Ascending aorta (tissue), 2 donors: ENCODE data around the gene ASXL2. TPM values are rescaled to one million over a fixed set of nuclear protein-coding genes. Genes with fewer than 3 reads are reported as not detected.
A peak's percentile ranks its signal among the peaks of the same experiment; 100 is the strongest.

ENCODE experiments used
- DNase-seq, 2 donors: peaks; one replicate each; pipeline ENCODE4 v3.0.0-alpha.2; 2019; ENCODE audit warnings: low spot score in 2 of 2
- H3K27ac ChIP-seq, 2 donors: fragments of 200-600 bp; sonication (generic); one replicate each; pipeline ENCODE4 v1.5.1; 2016 to 2017; ENCODE audit warnings: mild to moderate bottlenecking in 1 of 2
- H3K27me3 ChIP-seq: fragments of 200-600 bp; sonication (generic); one replicate; pipeline ENCODE4 v1.5.1; 2017
- H3K36me3 ChIP-seq, 2 donors: fragments of 200-600 bp; sonication (generic); one replicate each; pipeline ENCODE4 v1.5.1; 2016
- H3K4me1 ChIP-seq, 2 donors: fragments of 200-600 bp; sonication (generic); one replicate each; pipeline ENCODE4 v1.5.1; 2016 to 2017; ENCODE audit warnings: mild to moderate bottlenecking in 1 of 2
- H3K4me3 ChIP-seq, 2 donors: fragments of 200-600 bp; sonication (generic); one replicate each; pipeline ENCODE4 v1.5.1; 2016 to 2017; ENCODE audit warnings: mild to moderate bottlenecking in 1 of 2
- H3K9me3 ChIP-seq, 2 donors: fragments of 200-600 bp; sonication (generic); one replicate each; pipeline ENCODE4 v1.5.1; 2016
- intact Hi-C: fragments of 100-400 bp; cut with DNase I; formaldehyde crosslinking; loops from one replicate; pipeline ENCODE4 v1.15.1; 2023
- total RNA-seq: library from RNA; depleted of rRNA; stranded (reverse); fragments of >200 nt; gene quantifications from one replicate; pipeline ENCODE4 v1.1.0, GENCODE V29; 2016
- TF ChIP-seq, protein P1 (sequence below), 3 experiments: fragments of 200-600 bp in 2 of 3; fragments of 450-650 bp in 1 of 3; sonication (generic) in 2 of 3; IDR thresholded peaks; one replicate each; pipeline ENCODE4 v1.5.1; 2016 to 2019; ENCODE audit warnings: antibody characterized with exemption in 3 of 3, mild to moderate bottlenecking in 1 of 3, moderate library complexity in 1 of 3

ASXL2 gene
- total RNA-seq, 1 donor from 2014 or later = 8.7 TPM

DNA sequence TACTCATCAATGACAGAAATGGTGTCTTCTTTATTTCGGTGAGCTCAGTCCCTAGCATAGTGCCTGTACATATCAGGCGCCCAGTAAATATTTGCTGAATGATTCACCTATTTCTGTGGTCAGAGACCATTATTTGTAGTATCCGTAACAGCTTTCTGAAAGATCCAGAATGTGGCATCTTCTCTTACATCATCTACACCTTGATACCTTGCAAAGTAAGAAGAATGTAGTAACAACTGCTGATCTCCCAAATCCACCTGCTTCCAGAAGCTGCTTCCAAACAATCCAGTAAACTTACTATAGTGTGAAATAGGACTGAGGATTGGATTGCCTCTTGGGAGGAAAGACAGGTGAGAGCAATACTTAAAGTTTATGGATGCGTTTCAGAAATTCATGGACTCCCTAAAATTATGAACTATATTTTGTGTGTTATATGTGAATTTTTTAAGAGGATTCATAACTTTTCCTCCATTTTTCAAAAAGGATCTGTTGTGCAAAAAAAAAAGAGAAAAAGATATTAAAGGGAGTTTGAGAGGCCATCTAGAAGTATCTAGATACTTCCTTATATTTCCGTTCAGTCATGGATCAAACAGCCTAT, 945 bp upstream of the ASXL2 start:
- Histone ChIP-seq H3K9me3 (no peaks in the 10 kb centered on the region), H3K4me3 (peak overlapping the region; percentile 70 to 77), H3K36me3 (no peaks in the 10 kb centered on the region), H3K27ac (peak overlapping the region; percentile 81 to 90), H3K27me3 (no peaks in the 10 kb centered on the region), H3K4me1 (peaks cover 0 to 10% of the 10 kb centered on the region in 2 donors)
- TF ChIP-seq, protein P1, sequence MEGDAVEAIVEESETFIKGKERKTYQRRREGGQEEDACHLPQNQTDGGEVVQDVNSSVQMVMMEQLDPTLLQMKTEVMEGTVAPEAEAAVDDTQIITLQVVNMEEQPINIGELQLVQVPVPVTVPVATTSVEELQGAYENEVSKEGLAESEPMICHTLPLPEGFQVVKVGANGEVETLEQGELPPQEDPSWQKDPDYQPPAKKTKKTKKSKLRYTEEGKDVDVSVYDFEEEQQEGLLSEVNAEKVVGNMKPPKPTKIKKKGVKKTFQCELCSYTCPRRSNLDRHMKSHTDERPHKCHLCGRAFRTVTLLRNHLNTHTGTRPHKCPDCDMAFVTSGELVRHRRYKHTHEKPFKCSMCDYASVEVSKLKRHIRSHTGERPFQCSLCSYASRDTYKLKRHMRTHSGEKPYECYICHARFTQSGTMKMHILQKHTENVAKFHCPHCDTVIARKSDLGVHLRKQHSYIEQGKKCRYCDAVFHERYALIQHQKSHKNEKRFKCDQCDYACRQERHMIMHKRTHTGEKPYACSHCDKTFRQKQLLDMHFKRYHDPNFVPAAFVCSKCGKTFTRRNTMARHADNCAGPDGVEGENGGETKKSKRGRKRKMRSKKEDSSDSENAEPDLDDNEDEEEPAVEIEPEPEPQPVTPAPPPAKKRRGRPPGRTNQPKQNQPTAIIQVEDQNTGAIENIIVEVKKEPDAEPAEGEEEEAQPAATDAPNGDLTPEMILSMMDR (IDR thresholded peaks at IDR 0.05) = no peak
- no peak for DNase-seq
- intact Hi-C loops = loop anchor here (2.0 to 10.0 kb wide), 7 partner anchors 26 to 907 kb away; partner anchors contain the start of genes DNAJC27, DTNB, HADHA and HADHB

DNA sequence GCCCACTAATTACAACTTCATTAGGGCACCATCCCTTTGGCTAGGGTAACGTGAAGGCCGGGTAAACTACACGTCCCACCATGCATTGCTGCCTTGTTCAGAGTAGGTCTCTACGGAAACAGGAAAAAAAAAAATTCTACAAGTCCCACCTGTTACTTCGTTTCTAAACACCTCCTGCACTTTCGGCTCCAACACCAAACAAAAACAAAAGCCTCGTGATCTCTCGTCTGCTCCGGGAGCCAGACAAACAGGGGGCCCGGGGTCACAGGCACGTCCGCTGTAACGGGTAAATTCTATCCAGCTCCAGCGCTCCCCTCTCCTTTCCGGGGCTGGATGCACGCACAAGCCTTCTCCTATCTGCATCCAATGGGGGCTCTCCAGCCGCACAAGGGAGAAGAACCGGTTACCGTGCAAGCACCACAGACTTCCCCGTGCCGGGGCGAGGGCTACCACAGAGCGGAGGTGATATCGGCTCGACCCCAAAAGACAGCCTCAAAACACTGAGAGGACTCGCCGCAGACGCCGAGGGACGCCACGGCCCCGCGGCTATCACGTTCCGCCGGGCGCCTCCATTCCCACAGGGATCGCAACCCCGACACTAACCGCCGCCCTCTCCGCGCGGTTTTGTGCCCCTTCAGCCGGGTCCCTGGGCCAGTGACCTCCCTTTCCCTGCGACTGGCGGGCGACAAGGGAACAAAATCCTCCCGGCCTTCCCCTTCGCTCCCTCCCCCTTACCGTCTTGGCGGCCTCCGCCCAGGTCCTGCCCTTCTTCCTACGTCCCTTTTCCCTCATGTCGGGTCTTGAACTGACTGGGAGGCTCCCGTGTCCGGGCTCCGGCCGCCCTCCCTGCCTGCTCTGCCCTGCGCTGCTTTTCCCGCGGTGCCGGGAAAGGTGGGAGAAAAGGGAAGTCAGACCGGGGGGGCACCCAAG, 591 bp downstream of the ASXL2 start:
- intact Hi-C loops = loop anchor here (2.0 to 10.0 kb wide), 7 partner anchors 25 to 905 kb away; partner anchors contain the start of genes DNAJC27, DTNB, HADHA and HADHB
- DNase-seq = peak in 1 of 2 donors; percentile 69

DNA sequence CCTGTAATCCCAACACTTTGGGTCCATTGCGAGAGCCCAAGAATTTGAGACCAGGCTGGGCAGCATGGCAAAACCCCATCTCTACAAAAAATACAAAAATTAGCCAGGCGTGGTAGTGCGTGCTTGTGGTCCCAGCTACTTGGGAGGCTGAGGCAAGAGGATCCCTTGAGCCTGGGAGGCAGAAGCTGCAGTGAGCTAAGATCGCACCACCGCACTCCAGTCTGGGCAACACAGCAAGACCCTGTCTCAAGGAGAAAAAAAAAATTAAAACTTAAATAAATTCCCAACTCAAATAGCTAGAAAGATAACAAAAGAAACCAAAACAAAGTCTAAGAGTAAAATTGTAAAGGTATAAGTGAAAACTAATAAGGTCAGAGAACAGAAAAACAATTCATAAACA, 6.2 kb downstream of the ASXL2 start:
- no peaks in the 10 kb centered on the region for H3K9me3 ChIP-seq
- intact Hi-C loops = loop anchor here (10.0 kb wide), 1 partner anchor 893 kb away; the partner anchor contains the start of gene SLC35F6
- no peak for DNase-seq
- H3K4me3 ChIP-seq = no peak overlapping the region
- H3K4me1 ChIP-seq = peaks cover 0 to 9% of the 10 kb centered on the region in 2 donors
- H3K36me3 ChIP-seq = peaks cover 0 to 19% of the 10 kb centered on the region in 2 donors
- no peak overlapping the region for H3K27ac ChIP-seq
- no peaks in the 10 kb centered on the region for H3K27me3 ChIP-seq
- TF ChIP-seq, protein P1 (IDR thresholded peaks at IDR 0.05) = no peak

More for the DNA sequence above, 591 bp downstream of the ASXL2 start:
- H3K36me3 ChIP-seq = no peaks in the 10 kb centered on the region
- H3K27me3 ChIP-seq = no peaks in the 10 kb centered on the region
- peak overlapping the region; percentile 81 to 90 for H3K27ac ChIP-seq
- TF ChIP-seq, protein P1 (IDR thresholded peaks at IDR 0.05) = no peak
- peak overlapping the region; percentile 70 to 77 for H3K4me3 ChIP-seq
- H3K9me3 ChIP-seq = no peaks in the 10 kb centered on the region
- peaks cover 0 to 10% of the 10 kb centered on the region in 2 donors for H3K4me1 ChIP-seq

DNA sequence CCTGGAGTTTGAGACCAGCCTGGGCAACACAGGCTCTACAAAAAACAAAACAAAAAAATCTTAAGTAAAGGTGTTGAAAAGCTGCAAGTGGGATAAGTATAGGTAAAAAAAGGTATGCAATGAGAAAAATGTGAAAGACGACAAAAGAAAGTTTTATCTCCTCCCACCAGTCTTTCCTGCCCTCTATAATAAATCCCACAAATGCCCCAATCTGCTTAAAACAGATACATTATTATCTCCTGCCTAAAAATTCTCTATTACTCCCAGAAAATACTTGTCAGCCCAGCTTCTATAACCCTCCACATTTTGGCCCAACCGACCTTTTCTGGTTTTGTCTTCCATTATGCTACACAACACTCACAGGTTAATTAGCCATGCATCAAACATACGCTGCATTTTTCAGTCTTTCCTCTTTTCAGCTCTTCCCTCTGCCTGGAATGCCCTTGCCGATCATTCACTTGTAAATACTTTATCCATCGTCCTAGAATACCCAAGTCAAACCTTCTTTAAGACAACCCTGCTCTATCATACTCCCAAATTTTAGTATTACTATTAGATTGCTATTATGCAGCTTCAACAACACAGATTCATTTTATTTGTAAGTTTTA, 10.8 kb downstream of the ASXL2 start:
- Histone ChIP-seq H3K27me3 (no peaks in the 10 kb centered on the region), H3K36me3 (peaks cover 0 to 19% of the 10 kb centered on the region in 2 donors), H3K9me3 (no peaks in the 10 kb centered on the region), H3K27ac (no peak overlapping the region), H3K4me1 (no peaks in the 10 kb centered on the region), H3K4me3 (no peak overlapping the region)
- intact Hi-C loops = no loop called here
- TF ChIP-seq, protein P1 (IDR thresholded peaks at IDR 0.05) = no peak
- no peak for DNase-seq

DNA sequence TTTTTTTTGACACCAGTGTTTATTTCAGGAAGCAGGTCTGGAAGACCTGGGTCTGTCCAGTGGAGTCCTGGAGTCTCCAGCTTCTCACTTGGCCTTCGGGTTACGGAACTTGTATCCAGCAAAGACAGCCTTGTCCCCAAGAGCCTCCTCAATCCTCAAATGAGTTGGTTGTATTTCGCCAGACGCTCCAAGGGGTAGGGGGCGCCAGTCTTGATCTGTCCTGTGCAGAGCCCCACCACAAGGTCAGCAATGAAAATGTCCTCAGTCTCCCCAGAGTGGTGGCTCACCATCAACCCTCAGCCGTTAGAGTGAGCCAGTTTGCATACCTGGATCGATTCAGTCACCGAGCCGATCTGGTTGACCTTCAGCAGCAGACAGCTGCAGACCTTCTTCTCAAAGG, 21.9 kb downstream of the ASXL2 start:
- peaks cover 0 to 11% of the 10 kb centered on the region in 2 donors for H3K4me1 ChIP-seq
- TF ChIP-seq, protein P1 (IDR thresholded peaks at IDR 0.05) = no peak
- H3K27ac ChIP-seq = no peak overlapping the region
- H3K4me3 ChIP-seq = no peak overlapping the region
- no peaks in the 10 kb centered on the region for H3K36me3 ChIP-seq
- intact Hi-C loops = loop anchor here (10.0 kb wide), 1 partner anchor 288 kb away; no protein-coding TSS in a partner anchor
- DNase-seq = no peak
- H3K9me3 ChIP-seq = no peaks in the 10 kb centered on the region
- no peaks in the 10 kb centered on the region for H3K27me3 ChIP-seq
